ENCODE data around the gene MYH16.
"Not testable (repeated sequence)": the region's sequence is repeated elsewhere in the genome, so short reads cannot be mapped to it uniquely, and the experiment has no call there.

MYH16 gene

DNA sequence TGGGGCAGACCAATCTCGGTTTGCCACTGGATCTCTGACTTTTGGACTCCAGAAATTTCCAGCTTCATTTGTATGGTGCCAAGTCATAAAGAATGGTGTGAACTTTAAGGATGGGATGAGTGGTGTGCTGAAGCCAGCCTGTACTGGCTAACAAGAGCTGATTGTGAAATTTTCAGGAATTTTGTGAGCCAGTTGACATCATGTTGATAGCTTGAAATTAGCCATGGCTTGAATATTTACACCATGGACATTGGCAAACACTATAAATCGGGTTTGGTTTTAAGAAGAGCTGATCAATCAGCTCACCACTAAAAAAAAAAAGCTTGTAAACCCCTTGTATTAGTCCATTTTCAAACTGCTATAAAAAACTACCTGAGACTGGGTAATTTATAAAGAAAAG lies 14.1 kb upstream of the MYH16 start:
- DNase-seq (ENCODE audit: low spot score): no peak

DNA sequence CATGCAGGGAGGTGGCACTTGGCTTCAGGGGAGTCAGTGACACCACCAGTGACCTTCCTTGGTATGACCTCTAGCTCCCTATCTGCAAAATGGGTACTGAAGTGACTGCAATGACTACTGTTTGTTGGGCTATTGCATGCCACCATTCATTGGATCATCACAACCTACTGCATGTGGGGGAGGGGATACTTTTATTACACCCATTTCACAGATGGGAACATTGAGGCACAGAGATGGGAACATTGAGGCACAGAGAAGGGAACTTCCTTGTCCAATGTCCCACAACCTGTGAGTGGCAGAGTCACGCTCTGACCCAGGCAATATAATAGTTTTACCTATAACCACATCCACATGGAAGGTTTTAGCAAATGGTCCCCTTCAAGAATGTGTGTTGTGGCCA lies 12.2 kb upstream of the MYH16 start:
- DNase-seq (ENCODE audit: low spot score): no peak

DNA sequence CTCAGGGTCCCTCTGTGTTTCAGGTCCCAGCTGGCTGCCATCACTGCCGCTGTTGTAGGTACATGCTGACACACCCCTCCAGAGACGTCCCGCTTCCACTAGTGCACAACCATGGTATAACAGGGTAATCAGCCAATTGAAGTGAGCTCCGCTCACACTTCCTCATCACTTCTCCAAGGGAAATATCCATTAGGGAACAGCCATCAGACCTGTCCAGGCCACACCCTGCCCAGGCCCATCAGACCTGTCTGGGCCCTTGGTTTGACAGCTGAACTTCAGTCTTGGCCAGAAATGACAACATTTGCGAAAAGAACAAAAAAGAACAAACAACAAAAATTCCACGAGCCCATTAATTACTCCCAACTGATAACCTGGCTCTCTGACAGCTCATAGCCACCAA lies 11.0 kb upstream of the MYH16 start:
- no peak for DNase-seq (ENCODE audit: low spot score)

DNA sequence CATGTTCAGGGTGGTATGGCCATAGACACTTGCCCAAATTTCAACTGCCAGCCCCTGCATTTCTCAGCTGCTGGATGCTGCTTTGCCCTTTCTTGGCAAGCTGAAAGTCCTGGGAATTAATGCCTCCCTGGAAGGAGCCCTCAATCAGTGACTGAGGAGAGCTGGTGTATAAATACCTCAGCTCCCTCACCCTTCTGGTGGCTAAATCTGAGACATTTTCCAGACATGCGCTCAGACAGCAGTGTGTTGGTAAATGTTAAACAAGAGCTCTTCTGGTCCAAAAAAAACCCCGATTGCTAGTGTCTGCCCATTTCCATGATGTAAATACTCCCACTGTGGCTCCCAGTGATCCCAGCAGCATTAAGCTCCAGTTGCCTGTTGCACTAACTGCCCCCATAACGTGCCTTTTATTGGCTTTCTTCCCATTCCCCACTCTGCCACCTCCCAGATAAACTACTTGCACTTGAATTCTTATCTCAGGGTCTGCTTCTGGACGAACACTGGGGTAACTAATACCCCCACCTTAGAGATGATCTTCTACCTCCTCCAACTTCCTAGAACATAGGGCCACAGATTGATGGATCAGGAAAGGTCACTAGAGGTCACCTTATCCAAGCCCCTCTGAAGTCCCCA lies 6.7 kb upstream of the MYH16 start:
- DNase-seq (ENCODE audit: low spot score): no peak

DNA sequence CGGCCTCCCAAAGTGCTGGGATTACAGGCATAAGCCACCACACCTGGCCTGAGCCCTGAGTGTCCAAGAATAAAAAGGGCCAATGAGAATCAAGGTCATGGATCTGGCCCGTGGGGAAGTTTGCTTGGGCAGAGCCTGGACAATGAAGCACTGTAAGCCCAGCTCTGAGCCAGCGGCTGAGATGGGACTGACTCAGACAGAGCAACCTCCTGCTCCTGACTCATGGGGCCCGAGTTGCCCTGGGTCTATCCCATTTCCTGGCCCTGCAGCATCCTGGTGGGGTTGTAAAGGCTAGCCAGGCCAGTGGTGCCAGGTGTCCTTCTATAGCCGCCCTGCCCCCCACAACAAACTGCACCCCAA lies 5.2 kb upstream of the MYH16 start:
- DNase-seq (ENCODE audit: low spot score): peak; percentile 11

DNA sequence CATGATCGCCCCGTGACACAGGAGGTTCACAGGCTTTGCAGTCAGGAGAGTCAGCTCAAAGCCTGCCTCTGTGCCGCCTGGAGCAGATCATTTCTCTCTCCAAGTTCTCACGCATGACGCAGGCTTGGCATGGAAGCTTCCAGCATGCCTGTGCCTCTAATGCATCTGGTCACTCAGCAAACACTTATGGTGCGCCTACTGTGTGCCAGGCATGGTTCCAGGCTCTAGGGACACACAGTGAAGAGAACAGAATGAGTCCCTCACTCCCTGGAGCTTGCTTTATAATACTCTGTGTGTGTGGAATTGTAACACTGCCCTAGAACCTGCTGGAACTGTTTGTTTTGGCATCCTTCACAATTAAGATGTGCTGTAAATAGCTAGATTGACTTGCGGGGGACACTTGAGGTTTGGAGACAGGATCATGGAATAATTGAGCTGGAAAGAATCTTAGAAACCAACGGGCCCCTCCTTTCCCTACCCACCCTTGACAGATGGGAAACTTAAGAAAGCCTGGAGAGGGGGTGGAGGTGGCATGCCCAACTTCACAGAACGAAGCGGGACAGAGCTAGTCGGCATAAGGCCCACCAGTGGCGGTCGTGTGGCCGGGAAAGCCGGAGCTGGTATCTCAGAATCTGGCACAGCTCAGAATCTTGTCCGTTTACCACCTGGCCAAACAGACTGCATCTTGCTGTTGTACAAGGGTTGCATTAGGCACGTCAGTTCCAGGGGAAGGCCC lies 4.6 kb upstream of the MYH16 start:
- DNase-seq (ENCODE audit: low spot score): peak; percentile 53

DNA sequence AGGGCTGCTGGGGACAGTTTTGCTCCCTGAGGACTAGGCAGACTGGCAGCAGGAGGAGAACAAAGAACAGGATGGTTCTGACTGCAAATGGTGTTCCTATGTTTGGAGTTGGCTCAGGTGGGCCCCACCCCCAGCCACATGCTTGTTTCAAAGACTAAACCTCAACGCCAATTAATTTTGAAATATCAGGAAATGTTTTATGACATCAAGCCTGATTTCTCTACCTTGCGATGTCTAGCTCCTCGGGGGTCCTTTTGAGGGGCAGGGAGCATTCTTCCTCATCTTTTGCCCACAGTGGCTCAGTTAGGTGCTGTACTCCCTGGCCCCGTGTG lies 4.1 kb upstream of the MYH16 start:
- DNase-seq (ENCODE audit: low spot score): peak; percentile 14

DNA sequence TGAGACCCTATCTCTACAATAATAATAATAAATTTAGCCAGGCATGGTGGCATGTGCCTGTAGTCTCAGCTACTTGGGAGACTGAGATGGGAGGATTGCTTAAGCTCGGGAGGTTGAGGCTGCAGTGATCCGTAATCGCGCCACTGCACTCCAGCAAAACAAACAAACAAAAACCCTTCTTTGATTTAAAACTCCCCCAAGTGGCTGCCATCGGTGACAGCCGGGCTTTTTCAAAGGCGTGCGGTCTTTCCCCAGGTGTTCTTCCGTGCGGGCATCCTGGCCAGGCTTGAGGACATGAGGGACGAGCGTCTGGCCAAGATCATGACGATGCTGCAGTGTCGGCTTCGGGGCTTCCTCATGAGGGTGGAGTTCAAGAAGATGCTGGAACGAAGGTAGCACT lies 1.9 kb upstream of the MYH16 start:
- DNase-seq (ENCODE audit: low spot score): no peak

DNA sequence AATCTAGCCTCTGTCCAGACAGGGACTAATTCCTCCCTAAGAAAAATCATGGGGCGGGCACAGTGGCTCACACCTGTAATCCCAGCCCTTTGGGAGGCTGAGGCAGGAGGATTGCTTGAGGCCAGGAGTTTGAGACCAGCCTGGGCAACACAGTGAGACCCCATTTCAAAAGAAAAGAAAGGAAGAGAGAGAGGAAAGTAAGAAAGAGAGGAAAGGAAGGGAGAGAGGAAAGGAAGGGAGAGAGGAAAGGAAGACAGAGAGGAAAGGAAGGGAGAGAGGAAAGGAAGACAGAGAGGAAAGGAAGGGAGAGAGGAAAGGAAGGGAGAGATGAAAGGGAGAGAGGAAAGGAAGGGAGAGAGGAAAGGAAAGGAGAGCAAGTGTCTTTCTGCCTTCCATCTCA lies 922 bp downstream of the MYH16 start:
- DNase-seq (ENCODE audit: low spot score): not testable (repeated sequence)

DNA sequence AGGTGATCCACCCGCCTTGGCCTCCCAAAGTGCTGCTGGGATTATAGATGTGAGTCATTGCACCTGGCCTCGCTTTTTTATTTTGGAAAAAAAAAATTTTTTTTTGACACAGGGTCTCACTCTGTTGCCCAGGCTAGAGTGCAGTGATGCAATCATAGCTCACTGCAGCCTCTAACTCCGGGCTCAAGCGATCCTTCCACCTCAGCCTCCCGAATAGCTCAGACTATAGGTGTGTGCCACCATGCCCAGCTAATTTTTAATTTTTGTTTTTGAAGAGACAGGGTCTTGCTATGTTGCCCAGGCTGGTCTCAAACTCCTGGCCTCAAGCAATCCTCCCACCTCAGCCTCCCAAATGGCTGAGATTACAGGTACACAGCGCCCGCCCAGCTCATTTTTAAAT lies 2.3 kb downstream of the MYH16 start:
- DNase-seq (ENCODE audit: low spot score): not testable (repeated sequence)

DNA sequence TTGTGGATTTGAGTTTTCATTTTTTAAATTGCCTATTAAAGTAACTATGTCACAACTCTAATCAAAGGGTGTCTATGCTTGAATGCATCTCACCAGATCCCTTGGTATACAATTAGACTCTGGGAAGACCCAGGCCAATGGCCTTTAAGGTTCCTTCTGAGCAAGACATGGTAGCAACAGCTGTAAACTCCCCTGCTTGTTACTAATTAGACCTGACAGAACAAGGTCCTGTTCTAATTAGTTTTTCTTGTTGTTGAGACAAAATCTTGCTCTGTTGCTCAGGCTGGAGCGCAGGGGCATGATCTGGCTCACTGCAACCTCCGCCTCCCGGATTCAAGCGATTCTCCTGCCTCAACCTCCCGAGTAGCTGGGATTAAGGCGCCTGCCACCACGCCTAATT lies 2.9 kb downstream of the MYH16 start:
- DNase-seq (ENCODE audit: low spot score): no peak

DNA sequence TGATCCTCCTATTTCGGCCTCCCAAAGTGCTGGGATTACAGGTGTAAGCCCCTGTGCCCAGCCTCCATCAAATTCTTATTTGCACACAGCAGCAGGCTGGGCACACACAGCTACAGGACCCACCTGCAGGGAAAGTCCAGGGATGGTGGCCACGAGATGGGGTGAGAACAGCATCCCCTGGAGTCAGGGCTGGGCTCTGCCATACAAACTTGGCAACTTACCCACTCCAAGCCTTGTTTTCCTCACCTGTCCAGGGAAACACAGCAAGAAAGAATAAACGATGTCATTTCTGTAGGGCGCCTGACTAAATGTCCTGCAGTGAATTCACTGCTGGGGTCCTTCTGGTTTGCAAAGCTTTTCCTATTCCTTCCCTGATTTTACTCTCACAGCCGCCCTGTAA lies 5.5 kb downstream of the MYH16 start:
- DNase-seq (ENCODE audit: low spot score): no peak

DNA sequence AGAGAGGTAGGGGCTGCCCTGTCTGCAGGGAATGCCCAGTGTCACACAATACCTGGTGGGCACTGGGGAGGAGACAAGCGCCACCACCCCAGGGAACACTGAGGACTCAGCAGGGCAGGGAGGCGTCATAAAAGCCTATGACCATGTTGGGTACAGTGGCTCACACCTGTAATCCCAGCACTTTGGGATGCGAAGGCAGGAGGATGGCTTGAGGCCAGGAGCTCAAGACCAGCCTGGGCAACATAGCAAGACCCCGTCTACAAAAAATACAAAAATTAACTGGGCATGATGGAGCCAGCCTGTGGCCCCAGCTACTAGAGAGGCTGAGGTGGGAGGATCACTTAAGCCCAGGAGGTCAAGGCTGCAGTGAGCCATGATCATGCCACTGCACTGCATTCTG lies 11.5 kb downstream of the MYH16 start:
- not testable (repeated sequence) for DNase-seq (ENCODE audit: low spot score)

DNA sequence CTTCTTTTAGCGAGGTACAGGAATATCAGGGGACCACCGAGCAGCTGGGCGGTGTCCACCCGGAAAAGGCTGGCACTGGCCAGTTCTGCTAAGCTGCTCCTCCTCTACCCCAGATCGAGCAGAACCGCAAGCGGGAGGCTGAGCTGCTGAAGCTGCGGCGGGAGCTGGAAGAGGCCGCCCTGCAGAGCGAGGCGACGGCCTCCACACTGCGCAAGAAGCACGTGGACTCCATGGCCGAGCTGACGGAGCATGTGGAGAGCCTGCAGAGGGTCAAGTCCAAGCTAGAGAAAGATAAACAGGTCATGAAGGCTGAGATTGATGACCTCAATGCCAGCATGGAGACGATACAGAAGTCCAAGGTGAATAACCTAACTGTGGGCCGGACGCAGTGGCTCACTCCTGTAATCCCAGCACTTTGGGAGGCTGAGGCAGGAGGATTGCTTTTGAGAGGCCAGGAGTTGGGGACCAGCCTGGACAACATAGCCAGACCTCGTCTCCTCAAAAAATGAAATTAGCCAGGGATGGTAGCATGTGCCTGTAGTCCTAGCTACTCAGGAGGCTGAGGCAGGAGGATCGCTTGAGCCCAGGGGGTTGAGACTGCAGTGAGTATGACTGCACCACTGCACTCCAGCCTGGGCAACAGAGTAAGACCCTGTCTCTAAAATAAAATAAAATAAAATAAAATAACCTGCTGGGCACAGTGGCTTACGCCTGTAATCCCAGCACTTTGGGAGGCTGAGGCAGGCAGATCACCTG lies 15.3 kb downstream of the MYH16 start:
- no peak for DNase-seq (ENCODE audit: low spot score)

DNA sequence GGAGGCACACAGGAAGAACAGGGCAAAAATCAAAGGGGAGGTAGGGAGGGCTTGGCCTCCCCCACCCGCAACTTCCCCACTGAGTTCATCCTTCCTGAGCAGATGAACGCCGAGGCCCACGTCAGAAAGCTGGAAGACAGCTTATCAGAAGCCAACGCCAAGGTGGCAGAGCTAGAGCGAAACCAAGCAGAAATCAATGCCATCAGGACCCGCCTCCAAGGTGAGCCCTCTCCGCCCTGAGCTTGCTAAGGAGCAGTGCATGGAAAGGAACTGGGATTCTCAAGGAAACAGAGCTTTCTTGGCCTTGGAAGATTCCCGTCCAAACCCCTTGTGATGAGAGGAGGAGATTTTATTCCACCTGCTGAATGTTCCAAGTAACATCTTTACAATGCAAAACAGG lies 16.5 kb downstream of the MYH16 start:
- no peak for DNase-seq (ENCODE audit: low spot score)

DNA sequence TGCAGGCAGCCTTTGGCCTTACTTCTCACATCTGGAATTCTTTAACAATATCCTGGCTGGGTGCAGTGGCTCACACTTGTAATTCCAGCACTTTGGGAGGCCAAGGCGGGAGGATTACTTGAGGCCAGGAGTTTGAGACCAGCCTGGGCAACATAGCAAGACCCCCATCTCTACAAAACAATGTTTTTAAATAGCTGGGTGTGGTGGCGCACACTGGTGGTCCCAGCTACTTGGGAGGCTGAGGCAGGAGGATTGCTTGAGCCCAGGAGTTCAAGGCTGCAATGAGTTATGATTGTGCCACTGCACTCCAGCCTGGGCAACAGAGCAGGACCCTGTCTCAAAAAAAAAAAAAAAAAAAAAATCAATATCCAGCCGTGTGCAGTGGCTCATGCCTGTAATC lies 17.5 kb downstream of the MYH16 start:
- not testable (repeated sequence) for DNase-seq (ENCODE audit: low spot score)

DNA sequence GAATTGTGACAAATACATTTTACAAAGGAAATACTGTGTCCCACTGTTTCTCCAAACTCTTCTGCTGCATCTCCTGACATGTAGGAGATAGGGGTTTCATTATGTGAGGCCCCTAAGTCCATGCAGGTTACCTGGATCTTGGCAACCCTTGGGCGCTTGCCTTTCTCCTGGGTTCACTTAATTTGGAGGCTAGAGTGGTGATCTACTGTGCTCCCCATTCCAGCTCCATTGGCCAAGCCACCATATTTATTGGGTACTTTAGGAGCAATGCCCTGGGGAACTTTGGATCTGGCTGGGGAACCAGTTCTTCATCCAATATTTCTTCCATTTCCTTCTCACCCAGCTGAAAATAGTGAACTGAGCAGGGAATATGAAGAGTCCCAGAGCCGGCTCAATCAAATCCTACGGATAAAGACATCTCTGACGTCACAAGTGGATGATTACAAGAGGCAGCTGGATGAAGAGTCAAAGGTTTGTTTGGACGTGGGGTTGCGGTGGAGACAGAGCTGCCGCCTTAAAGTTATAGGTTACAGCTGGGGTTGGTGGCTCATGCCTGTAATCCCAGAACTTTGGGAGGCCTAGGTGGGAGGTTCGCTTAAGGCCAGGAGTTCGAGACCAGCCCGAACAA lies 18.5 kb downstream of the MYH16 start:
- no peak for DNase-seq (ENCODE audit: low spot score)

DNA sequence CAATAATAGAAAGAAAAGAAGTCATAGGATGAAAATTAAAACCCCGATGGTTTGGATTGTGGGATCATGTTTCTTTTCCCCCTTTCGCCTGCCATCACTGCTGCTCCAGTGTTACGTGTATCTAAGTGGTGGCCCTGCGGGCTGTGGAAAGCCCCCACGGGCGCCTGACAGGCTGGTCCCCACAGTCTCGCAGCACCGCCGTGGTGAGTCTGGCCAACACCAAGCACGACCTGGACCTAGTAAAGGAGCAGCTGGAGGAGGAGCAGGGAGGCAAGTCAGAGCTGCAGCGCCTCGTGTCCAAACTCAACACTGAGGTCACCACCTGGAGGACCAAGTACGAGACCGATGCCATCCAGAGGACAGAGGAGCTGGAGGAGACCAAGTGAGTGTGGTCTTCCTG lies 19.5 kb downstream of the MYH16 start:
- DNase-seq (ENCODE audit: low spot score): no peak

DNA sequence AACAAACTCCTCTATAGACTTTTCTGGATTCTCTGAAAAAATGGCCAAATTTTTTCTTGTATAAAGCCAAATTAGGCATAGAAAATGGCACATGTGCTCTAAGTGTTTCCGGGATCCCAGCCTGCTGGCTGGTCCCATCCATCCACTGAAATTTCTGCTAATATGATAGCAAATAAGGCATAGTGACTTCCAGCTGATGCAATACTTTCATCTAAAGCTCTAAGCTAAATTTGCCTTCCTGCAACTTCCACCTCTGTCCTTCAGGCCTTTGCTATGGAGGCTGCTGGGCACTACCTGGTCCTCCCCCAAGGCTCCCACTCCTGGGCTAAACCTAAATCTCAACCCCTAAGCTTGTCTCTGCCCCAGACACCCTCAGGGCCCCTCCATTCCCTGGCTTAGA lies 20.5 kb downstream of the MYH16 start:
- no peak for DNase-seq (ENCODE audit: low spot score)

DNA sequence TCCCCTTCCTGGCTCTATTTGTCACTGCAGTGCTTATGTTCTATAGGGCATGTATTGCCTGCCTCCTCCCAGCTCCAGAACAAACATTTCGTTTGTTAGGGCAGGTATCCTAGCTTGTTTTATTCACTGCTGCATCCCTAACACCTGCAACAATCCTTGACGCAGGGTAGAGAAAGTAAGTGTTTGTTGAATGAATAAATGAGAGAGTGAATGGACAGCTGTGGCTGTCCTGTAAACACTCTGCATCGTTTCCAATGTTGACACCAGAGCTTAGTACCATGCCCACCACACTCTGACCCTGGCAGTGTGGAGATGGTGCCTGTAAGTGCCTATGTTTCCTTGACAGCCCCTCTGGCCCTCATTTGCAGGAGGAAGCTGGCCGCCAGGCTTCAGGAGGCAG lies 21.0 kb downstream of the MYH16 start:
- no peak for DNase-seq (ENCODE audit: low spot score)

DNA sequence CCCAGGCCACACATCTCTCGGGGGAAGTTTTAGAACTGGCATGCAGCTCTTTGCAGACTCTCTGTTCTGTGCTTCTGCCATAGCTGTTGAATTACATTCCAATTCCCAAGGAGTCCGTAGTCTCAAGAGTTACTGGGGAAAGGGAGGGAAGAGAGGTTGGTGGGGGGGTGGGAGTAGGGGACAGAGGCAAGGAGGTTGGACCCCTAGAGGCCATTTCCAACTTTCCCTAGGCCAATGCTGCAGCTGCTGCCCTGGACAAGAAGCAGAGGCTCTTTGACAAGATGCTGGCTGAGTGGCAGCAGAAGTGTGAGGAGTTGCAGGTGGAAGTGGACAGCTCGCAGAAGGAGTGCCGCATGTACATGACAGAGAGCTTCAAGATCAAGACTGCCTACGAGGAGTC lies 23.8 kb downstream of the MYH16 start:
- DNase-seq (ENCODE audit: low spot score): no peak

DNA sequence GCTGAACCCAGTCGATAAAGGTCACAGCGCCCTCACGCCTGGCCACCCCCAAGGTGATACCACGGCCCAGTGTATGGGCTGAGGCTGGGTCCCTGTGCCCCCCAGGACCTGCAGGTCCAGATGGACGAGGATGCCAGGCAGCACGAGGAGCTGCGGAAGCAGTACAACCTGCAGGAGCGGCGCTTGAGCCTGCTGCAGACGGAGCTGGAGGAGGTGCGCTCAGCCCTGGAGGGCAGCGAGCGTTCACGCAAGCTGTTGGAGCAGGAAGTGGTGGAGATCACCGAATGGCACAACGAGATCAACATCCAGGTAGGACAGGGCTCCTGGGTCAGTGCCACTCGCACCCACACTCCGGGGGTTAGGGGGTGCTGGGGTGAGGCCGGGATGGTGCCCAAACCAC lies 28.9 kb downstream of the MYH16 start:
- DNase-seq (ENCODE audit: low spot score): no peak
